ENCODE measurements around the gene TGFBR3.

GRCh38 chr1:91703095-91703494, 182.9 kb downstream of the TGFBR3 start:
- TF ChIP-seq EZH2 (IDR thresholded peaks at IDR 0.05; ENCODE audit: insufficient read depth, poor library complexity, severe bottlenecking) (no peak), EZH2phosphoT487 (IDR thresholded peaks at IDR 0.05; ENCODE audit: insufficient read depth, low read depth) (no peak)

All from GM23248 (cell line).